ENCODE data around the gene WIPF3.
"Not testable (repeated sequence)": the region's sequence is repeated elsewhere in the genome, so short reads cannot be mapped to it uniquely, and the experiment has no call there.

Gene WIPF3

DNA sequence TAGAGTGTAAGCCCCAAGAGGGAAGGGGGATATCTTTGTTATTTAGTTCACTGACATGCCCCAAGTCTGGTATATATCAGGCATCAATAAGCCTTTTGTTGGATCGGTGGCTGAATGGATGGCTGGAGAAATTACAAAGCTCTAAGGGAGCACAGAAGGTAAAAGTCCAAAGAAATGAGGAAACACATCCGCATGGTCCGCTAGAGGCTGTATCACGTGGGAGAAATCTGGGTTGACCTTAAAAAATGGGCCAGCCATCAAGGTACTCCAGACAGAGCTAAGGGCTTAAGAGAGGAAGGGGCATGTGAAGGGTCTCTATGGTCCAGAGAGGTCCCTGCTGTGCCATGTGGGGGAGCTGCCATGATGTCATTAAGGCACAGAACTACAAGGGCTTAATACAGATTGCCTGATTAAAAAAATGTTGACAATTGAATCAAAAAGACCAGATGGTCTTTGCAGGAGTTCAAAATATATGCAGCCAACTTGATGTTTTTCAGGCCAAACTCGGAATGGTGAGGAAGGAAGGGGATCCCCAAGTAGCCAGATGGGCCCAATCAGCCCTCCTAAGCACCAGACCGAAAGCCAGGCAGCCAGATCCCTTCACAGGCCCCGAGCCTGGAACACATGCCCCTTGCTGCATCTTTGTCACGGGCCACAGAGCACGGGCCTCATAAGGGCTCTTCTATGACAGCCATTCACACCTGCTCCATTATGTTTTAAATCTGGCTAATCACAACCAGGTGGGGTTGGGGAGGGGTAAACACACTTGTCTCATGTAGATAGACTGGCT, 151.4 kb downstream of the WIPF3 start:
- DNase-seq: no peak

DNA sequence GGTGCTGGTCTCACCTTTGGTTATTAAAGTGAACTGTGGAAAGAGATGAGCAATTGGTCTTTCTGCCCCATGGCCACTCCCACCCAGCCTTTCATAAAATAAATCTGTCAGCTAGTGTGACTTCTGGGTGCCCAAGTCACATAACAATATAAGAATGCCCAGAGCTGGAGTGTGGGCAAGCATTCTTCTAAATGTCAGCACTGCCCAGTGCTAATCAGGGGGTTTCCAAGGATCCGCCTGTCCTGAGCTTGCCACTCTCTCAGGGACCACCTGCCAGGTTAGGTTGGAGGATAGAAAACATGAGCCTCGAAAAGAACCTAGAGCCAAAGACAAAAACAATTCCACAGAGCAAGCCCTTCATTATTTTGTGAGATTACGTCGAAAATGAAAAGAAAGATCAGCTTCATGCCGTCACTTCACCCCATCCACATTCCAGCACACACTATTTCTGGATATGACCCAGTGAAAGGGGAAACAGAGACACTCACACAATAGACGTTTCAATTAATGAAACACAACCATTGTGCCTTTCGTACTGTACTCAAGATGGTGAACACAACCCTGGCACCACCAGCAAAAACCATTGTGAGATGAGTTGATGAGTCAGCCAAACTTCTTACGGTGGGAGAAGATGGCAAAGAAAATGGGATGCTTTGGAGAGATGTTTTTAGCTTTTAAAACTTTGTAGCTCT, 152.5 kb downstream of the WIPF3 start:
- DNase-seq: no peak

DNA sequence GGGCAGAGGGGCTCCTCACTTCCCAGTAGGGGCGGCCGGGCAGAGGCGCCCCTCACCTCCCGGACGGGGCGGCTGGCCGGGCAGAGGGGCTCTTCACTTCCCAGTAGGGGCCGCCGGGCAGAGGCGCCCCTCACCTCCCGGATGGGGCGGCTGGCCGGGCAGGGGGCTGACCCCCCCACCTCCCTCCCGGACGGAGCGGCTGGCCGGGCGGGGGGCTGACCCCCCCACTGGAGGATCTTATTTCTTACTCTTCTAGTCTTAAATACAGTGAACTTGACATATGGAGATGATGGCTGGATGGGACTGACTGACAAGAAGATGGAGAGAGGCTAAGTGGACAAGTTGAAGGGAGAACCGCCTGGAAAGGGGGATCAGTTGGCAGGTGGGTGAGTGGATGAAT, 155.3 kb downstream of the WIPF3 start:
- DNase-seq: not testable (repeated sequence)

DNA sequence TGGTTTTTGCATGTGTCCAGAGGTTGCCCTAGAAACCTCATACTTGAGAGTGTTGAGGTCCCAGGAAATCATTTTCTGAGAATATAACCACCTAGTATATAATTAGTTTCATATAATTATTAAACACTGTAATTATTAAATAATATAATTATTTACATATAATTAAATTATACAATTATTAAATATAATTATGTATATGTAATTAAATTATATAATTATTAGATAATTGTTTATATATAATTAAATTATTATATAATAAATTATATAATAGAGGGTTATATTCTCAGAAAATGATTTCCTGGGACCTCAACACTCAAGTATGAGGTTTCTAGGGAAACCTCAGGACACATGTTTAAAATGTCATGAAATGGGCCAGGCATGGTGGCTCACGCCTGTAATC, 155.7 kb downstream of the WIPF3 start:
- DNase-seq: no peak

DNA sequence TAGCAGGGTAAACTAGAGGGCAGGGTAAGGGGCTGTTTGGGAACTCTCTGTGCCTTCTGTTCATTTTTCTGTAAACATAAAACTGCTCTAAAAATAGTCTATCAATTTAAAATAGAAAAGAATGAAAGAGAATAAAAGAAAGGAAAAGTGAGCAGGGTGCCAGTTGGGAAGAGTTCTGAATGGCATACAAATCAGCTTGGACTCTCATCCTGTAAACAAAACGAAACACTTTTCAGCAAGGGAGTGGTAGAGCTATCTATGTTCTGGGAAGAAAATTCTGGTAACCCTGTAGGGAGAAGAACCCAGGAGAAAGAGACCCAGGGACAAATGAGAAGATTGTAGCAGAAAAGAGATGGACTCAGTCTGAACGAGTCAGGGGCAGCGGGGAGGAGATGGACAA, 158.7 kb downstream of the WIPF3 start:
- no peak for DNase-seq
